Stimulated activated CD8-positive, alpha-beta memory T cell treated with anti-CD3 and anti-CD28 coated beads, Interleukin-4, amount 100 ng/mL, for 48 hours (primary cell): ENCODE data around the gene GBX2.

Source experiments
- DNase-seq: peaks from one replicate; pipeline ENCODE4 v3.0.0-alpha.2; 2020

Gene GBX2

GRCh38 chr2:236168110-236169080, at the start of gene GBX2:
Gene GBX2, minus strand, starts transcription at chr2:236168386. Its CDS starts 415 bp downstream, at chr2:236167971.
- DNase-seq = no peak

GRCh38 chr2:236217926-236218325, 49.7 kb upstream of the GBX2 start:
- no peak for DNase-seq

DNA sequence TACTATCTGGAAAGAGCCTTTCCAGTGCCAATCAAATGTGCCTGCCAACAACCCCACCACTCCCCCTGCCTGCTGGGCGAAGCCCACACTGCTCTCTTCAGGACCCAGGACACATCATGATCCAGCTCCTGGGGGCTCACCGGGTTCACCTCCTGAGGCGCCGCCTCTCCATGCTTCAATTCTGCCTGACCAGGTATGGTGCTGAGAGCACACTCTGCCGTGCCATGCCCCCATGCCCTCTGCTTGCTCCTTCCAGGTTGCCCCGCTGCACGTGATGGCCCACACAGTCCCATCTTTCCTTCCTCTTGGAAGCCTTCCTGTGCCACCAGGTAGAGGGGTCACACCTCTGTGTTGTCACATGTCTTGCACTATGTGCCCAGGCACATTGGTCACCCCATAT, 48.5 kb upstream of the GBX2 start:
- no peak for DNase-seq

- no peak for DNase-seq
Observed at GRCh38 chr2:236215761-236216333, 47.7 kb upstream of the GBX2 start.

DNA sequence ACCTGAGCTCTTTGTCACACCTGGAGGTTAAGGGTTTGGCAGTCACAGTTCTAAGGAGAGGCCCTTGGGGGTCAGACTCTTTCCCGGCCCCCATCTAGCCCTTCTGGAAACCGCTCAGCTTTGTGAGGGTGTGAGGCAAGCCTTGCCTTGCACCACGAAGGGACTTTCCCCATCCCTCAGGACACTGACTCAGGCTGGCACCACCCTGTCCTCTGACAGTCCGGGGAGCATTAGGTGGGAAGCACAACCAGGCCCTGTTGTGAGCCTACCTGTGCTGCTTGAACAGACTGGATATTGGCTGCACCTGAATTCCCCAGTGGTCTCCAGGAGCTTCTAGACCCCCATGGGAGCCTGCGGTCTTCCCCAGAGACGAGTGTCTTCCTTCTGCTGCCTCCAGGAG, 47.0 kb upstream of the GBX2 start:
- DNase-seq = no peak

DNA sequence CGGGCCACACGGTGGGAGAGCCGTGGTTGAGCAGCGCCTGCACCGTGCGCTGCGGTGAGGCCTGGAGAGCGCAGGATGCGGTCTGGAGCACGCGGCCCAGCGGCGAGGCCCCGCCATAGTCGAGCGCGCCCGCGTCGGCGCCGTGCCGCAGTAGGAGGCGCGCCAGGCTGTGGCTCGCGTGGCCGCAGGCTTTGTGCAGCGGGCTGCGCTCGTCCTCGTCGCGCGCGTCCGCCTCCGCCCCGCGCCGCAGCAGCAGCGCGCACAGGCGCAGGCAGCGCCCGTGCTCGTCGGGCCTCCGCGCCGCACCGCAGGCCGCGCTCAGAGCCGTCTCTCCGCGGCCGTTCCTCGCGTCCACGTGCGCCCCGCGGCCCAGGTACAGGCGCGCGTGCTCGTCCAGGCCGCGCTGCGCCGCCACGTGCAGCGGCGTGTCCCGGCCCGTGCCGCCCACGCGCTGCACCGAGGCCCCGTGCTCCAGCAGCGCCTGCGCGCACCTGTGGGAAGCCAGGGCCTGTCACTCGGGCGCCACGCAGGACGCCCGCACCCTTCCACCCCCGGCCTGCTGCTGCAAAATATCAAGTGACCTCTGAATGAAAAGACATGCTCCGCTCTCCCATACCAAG, 46.3 kb upstream of the GBX2 start:
- no peak for DNase-seq

- DNase-seq = no peak
Observed at GRCh38 chr2:236211296-236211695, 43.1 kb upstream of the GBX2 start.

DNA sequence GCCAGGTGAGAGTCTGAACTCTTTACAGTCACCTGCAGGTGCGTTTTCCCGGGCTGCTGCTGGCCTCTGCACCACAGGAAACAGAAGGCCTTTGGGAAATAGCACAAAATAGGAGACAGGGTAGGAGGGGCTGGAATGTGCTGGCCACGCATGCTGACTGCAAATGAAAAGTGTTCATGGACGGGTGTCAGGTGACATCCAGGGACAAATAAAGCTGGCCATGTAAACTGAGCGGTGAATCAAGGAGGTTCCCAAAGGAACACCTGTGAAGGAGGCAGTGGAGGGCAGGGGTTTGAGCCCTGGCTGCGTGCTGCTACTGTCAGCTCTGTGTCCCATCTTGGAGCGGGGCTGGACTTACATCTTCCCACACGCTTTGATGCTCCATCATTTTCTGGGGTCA, 42.4 kb upstream of the GBX2 start:
- DNase-seq = no peak

DNA sequence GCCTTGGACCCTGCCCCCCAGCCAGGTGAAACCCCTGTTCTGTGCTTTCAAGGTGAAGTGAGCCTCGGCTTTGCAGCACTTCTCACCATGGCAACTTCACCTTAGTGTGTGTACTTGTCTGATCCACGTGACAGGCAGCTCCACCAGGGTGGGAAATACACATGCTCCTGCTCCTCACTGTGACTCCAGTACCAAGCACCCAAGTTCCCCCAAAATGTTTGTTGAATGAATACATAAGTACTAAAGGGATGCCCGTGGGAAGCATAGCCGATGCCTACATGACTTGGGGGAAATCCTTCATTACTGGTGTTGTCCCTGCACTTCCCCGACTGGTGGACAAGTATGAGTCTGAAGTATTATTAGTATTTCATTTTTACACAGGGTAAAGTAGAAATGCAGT, 41.8 kb upstream of the GBX2 start:
- DNase-seq = no peak

- DNase-seq = no peak
Observed at GRCh38 chr2:236209535-236209934, 41.3 kb upstream of the GBX2 start.

DNA sequence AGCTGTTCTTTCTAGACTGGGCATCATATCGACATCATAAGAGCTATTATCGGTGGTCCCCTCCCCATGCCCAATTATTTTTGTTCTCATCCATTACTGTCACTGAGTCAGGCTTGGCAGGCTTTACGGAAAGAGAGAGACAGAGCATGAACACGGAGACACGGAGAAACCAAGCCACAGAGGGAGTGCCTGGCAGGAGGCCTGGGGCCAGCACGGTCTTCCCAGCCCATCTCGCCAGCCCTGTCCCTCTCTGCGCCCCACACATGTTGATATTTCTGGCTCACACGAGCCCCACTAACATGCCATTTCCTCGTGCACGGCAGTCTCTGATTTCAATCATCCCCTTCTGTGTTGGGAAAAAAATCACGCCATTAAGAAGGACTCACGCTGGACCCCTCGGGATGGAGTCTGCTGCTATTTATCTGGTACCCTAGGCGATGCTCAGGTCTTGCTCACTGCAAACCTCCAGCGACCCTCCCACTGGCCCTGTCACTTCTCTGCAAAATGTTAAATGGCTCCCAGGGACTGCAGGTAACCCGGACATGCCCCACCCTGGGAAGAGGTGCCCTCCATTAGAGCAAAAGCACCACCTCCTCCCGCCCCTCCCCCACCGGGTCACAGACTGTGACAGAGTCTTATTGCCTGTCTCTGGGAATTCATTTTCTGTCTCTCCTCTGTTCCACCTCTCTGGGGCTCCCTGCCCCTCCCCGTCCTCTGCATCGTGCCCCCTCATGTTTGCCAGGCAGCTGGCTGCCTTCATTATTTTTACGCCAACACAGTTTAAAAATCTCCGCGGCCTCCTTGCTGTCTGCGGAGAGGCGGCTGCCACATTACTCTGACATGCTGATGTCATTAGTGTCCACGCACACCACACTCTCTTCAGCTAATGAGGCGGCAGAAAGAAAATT, 40.1 kb upstream of the GBX2 start:
- DNase-seq = no peak

- no peak for DNase-seq
Observed at GRCh38 chr2:236207472-236207871, 39.3 kb upstream of the GBX2 start.

DNA sequence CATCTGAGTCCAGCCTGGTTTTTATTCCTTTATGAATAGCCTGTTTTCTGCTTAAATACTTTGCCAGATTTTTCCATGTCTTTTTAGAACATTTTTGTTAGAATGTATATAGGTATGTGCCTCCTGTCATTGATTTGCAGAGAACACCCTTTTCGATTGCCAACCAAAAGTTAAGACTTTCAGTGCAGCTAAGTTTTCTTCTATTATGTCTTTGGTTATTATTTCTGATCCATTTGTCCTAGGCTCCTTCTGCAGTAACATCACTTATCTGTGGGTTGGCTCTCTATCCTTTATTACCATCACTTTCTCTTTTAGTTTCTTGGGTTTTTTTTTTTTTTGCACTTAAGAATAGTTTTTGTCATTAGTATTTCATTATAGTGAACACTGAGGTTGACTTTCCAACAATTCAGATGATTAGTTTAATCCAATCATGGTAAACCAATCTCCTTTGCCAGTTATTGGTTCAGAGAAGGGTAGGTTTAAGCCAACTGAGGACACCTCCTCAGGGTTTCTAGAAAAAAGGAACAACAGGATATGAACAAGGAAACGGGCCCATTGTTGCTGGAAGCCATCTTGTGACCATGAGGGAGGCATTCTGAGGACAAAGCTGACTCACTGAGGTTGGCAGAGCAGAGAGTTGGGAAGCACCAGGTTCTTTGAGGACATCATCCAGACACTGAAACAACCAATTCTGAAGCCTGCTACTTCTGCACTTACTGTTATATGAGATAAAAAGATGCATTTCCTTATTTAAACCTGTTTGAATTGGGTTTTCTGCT, 37.9 kb upstream of the GBX2 start:
- DNase-seq = no peak

- DNase-seq = no peak
Observed at GRCh38 chr2:236204953-236205352, 36.8 kb upstream of the GBX2 start.

DNA sequence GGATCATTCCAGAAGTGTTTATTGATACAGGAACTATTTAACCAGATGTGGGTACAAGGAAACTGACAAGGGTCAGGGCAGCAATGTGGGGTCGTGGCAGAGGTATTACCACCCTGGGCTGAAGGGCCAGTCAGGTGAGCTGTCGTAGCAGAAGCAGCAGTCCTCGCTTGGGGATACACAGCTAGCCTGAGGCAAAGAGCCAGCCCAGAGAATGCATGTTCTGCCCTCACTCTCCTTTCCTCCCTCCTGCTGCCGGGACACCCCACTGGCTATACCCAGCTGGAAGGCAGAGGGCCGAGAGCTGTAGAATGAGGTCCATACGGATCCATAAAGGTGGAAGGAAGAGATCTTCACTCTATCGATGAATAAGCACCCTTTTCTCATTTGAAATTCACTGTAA, 32.2 kb upstream of the GBX2 start:
- no peak for DNase-seq

DNA sequence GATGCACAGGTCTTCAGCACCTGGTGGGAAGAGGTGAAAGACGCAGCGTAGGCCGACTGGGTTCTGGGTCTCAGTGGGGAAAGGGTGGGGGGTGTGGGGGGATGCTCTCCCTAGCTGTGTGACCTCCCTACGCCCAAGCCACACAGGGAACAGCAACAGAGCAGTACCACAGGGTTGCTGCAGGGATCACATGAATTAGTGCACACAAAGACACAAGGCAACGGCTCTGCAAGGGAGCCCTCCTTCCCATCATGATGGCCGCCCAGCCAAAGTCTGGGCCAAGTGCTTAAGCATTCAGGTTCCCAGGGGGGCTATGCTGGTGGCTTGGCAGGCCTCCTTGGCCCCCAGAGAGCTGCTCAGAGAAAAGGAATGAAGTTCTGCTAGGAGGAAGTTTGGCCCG, 28.2 kb upstream of the GBX2 start:
- DNase-seq = no peak

- no peak for DNase-seq
Observed at GRCh38 chr2:236195726-236196125, 27.5 kb upstream of the GBX2 start.

GRCh38 chr2:236194786-236195185, 26.6 kb upstream of the GBX2 start:
- DNase-seq = no peak

- no peak for DNase-seq
Observed at GRCh38 chr2:236193026-236193425, 24.8 kb upstream of the GBX2 start.

GRCh38 chr2:236190674-236191073, 22.5 kb upstream of the GBX2 start:
- DNase-seq = no peak

DNA sequence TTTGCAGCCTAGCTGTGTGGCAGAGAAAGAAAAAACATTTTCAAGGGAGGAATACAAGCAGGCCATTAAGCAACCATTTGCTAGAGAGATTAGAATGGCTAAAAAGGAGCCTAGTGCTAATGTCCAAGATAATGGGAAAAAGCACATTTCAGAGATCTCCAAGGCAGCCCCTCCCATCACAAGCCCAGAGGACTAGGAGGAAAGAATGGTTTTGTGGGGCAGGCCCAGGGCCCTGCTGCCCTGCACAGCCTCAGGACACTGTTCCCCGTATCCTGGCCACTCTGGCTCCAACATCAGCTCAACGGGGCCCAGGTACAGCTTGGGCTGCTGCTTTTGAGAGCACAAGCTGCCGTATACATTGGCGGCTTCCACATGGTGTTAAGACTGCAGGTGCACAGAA, 16.5 kb upstream of the GBX2 start:
- DNase-seq = no peak

- peak; percentile 71 for DNase-seq
Observed at GRCh38 chr2:236180831-236181453, 12.8 kb upstream of the GBX2 start.
